Neural cell (in vitro differentiated cells): Measurements from ENCODE around the gene PTCH2. TPM values are rescaled to one million over a fixed set of nuclear protein-coding genes. Genes with fewer than 3 reads are reported as not detected.

Experiments used
- H2AFZ ChIP-seq: fragments of 200-600, 300-800 bp; sonication (generic), shearing (Covaris generic); 2 replicates; pipeline ENCODE4 v1.6.0; 2014; ENCODE audit warnings: low read depth, mild to moderate bottlenecking, antibody characterized with exemption, low read length, moderate library complexity
- H3F3A ChIP-seq: fragments of 200-600 bp; shearing (Covaris generic); 2 replicates; pipeline ENCODE4 v1.6.1; 2016; ENCODE audit warnings: mild to moderate bottlenecking, moderate library complexity, mixed read lengths, antibody characterized with exemption, low read length; ENCODE audit not compliant: insufficient read depth, poor library complexity, severe bottlenecking
- H3K27ac ChIP-seq: fragments of 200-600, 300-800 bp; sonication (generic), shearing (Covaris generic); 2 replicates; pipeline ENCODE4 v1.5.1; 2014; ENCODE audit warnings: mild to moderate bottlenecking, low read length, moderate library complexity
- H3K27me3 ChIP-seq: fragments of 300-800, 200-600 bp; sonication (generic), shearing (Covaris generic); 2 replicates; pipeline ENCODE4 v1.6.0; 2014; ENCODE audit warnings: mild to moderate bottlenecking, low read depth, low read length, moderate library complexity; ENCODE audit not compliant: insufficient read depth
- H3K36me3 ChIP-seq: fragments of 300-800, 200-600 bp; sonication (generic), shearing (Covaris generic); 2 replicates; pipeline ENCODE4 v1.5.1; 2014; ENCODE audit warnings: mild to moderate bottlenecking, antibody characterized with exemption, low read length, moderate library complexity; ENCODE audit not compliant: insufficient read depth
- H3K4me2 ChIP-seq: fragments of 300-800, 200-600 bp; sonication (generic), shearing (Covaris generic); 2 replicates; pipeline ENCODE4 v1.6.0; 2014; ENCODE audit warnings: mild to moderate bottlenecking, low read length
- H3K4me3 ChIP-seq: fragments of 300-800, 200-600 bp; sonication (generic), shearing (Covaris generic); 2 replicates; pipeline ENCODE4 v1.5.1; 2014; ENCODE audit warnings: mild to moderate bottlenecking, low read length, moderate library complexity
- H3K79me2 ChIP-seq: fragments of 200-600 bp; shearing (Covaris generic); replicated peaks from 2 replicates; pipeline ENCODE4 v1.6.0; 2014; ENCODE audit warnings: mild to moderate bottlenecking, low read length, moderate library complexity; ENCODE audit not compliant: insufficient read depth
- H3K9ac ChIP-seq: fragments of 300-800, 200-600 bp; sonication (generic), shearing (Covaris generic); 2 replicates; pipeline ENCODE4 v1.6.1; 2016; ENCODE audit warnings: mild to moderate bottlenecking, low read length, mixed read lengths
- H3K9me2 ChIP-seq: fragments of 200-600 bp; shearing (Covaris generic); 2 replicates; pipeline ENCODE4 v1.6.1; 2016; ENCODE audit warnings: mild to moderate bottlenecking, low read length, mixed read lengths; ENCODE audit not compliant: insufficient read depth
- H3K9me3 ChIP-seq: fragments of 200-600, 300-800 bp; sonication (generic), shearing (Covaris generic); 2 replicates; pipeline ENCODE4 v1.6.1; 2016; ENCODE audit warnings: mild to moderate bottlenecking, mixed run types, low read length, moderate library complexity, mixed read lengths
- H4K20me1 ChIP-seq: fragments of 200-600 bp; shearing (Covaris generic); 2 replicates; pipeline ENCODE4 v1.6.1; 2016; ENCODE audit warnings: mild to moderate bottlenecking, mixed run types; ENCODE audit not compliant: insufficient read depth
- CTCF ChIP-seq: fragments of 450-650 bp; IDR thresholded peaks from 2 replicates; pipeline ENCODE4 v1.5.1; 2014; ENCODE audit warnings: antibody characterized with exemption, mild to moderate bottlenecking, moderate library complexity; ENCODE audit not compliant: poor library complexity, severe bottlenecking
- EP300 ChIP-seq: fragments of 450-650 bp; conservative IDR thresholded peaks from 2 replicates; pipeline ENCODE4 v1.6.1; 2014; ENCODE audit warnings: antibody characterized with exemption, mild to moderate bottlenecking, moderate library complexity; ENCODE audit not compliant: poor library complexity, severe bottlenecking
- EZH2 ChIP-seq: fragments of 200-600, 300-800 bp; shearing (Covaris generic), sonication (generic); IDR thresholded peaks from 2 replicates; pipeline ENCODE4 v1.6.1; 2014; ENCODE audit warnings: antibody characterized with exemption, low read length, borderline replicate concordance, mild to moderate bottlenecking; ENCODE audit not compliant: insufficient read depth, poor library complexity, severe bottlenecking
- MXI1 ChIP-seq: fragments of 450-650 bp; conservative IDR thresholded peaks from 2 replicates; pipeline ENCODE4 v1.6.1; 2014; ENCODE audit warnings: antibody characterized with exemption, mild to moderate bottlenecking; ENCODE audit not compliant: poor library complexity, severe bottlenecking
- POLR2AphosphoS5 ChIP-seq: IDR thresholded peaks from 2 replicates; pipeline ENCODE4 v1.6.1; 2012
- RAD21 ChIP-seq: fragments of 450-650 bp; conservative IDR thresholded peaks from 2 replicates; pipeline ENCODE4 v1.6.1; 2014; ENCODE audit warnings: antibody characterized with exemption, mild to moderate bottlenecking, moderate library complexity
- REST ChIP-seq: IDR thresholded peaks from 2 replicates; pipeline ENCODE4 v1.6.1; 2012; ENCODE audit warnings: borderline replicate concordance
- SMC3 ChIP-seq: fragments of 450-650 bp; conservative IDR thresholded peaks from 2 replicates; pipeline ENCODE4 v1.6.1; 2014; ENCODE audit warnings: antibody characterized with exemption, mild to moderate bottlenecking, moderate library complexity; ENCODE audit not compliant: poor library complexity
- TAF1 ChIP-seq: IDR thresholded peaks from 2 replicates; pipeline ENCODE4 v1.6.1; 2012; ENCODE audit warnings: low read depth
- polyA plus RNA-seq: library from polyadenylated mRNA; depleted of rRNA; stranded (reverse); fragments of >200 nt; gene quantifications from 2 replicates; pipeline ENCODE4 v1.2.3, GENCODE V29; 2014

Gene PTCH2
- polyA plus RNA-seq, 1 donor from 2014 or later: 1.3 TPM

- no peak overlapping the region for H2AFZ ChIP-seq
Observed at GRCh38 chr1:44846985-44847384, 3.9 kb upstream of the PTCH2 start.

GRCh38 chr1:44842486-44842861 is 579 bp downstream of the PTCH2 start:
- H3F3A ChIP-seq: no peaks in the 10 kb centered on the region
- H3K79me2 ChIP-seq: no peaks in the 10 kb centered on the region
- H2AFZ ChIP-seq: peak overlapping the region; percentile 94
- peak overlapping the region; percentile 94 for H3K4me2 ChIP-seq
- H3K4me3 ChIP-seq: peak overlapping the region; percentile 88
- H3K9me3 ChIP-seq: no peaks in the 10 kb centered on the region
- H3K27me3 ChIP-seq: no peaks in the 10 kb centered on the region
- peak overlapping the region; percentile 53 for H3K27ac ChIP-seq
- H3K9ac ChIP-seq: peak overlapping the region; percentile 75
- H3K9me2 ChIP-seq: no peaks in the 10 kb centered on the region
- no peaks in the 10 kb centered on the region for H4K20me1 ChIP-seq
- no peaks in the 10 kb centered on the region for H3K36me3 ChIP-seq
- TF ChIP-seq MXI1 (no peak), RAD21 (no peak), POLR2AphosphoS5 (no peak), CTCF (no peak), REST (no peak), EP300 (no peak)

More at GRCh38 chr1:44846985-44847384, 3.9 kb upstream of the PTCH2 start:
- Histone ChIP-seq H4K20me1 (no peaks in the 10 kb centered on the region), H3K9ac (no peak overlapping the region), H3K9me2 (no peaks in the 10 kb centered on the region), H3K27ac (no peak overlapping the region), H3K4me2 (no peak overlapping the region), H3K9me3 (no peaks in the 10 kb centered on the region), H3F3A (no peaks in the 10 kb centered on the region), H3K4me3 (no peak overlapping the region), H3K27me3 (no peaks in the 10 kb centered on the region), H3K36me3 (no peaks in the 10 kb centered on the region), H3K79me2 (no peaks in the 10 kb centered on the region)
- TF ChIP-seq SMC3 (no peak), EP300 (no peak), CTCF (no peak), EZH2 (no peak), MXI1 (no peak), REST (no peak), POLR2AphosphoS5 (no peak), RAD21 (no peak), TAF1 (no peak)
